ENCODE measurements around the gene POM121C. TPM values are rescaled to one million over a fixed set of nuclear protein-coding genes. Genes with fewer than 3 reads are reported as not detected.
"Not testable (repeated sequence)": the region's sequence is repeated elsewhere in the genome, so short reads cannot be mapped to it uniquely, and the experiment has no call there.

The POM121C gene
- total and polyA plus RNA-seq, 2 of the 13 experiments (the other 11 are each of a cell fraction or from before 2014, with no cell fraction given): 7.3 to 20.2 TPM

DNA sequence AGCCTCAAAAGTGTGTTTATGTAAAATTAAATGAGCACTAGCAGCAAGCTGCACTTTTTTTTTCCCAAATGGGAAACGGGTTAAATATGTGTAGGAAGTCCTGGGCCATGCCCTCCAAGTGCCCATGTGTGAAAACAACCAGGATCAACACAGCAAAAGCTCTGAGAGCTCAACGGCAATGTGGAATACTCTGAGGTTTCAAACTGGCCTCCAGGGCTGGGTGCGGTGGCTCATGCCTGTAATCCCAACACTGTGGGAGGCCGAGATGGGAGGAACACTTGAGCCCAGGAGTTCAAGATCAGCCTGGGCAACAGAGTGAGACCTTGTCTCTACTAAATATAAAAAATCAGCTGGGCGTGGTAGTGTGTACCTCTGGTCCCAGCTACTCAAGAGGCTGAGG, 28.1 kb downstream of the POM121C start:
- in situ Hi-C loops (cut with HindIII; ENCODE audit: extremely low pct_ligation_motif_present, low pct_unique_long_range_greater_than_20kb); H3K4me1 ChIP-seq (ENCODE audit: insufficient read depth, low read length); H3K9me3 ChIP-seq (ENCODE audit: low read length): not testable (repeated sequence)

DNA sequence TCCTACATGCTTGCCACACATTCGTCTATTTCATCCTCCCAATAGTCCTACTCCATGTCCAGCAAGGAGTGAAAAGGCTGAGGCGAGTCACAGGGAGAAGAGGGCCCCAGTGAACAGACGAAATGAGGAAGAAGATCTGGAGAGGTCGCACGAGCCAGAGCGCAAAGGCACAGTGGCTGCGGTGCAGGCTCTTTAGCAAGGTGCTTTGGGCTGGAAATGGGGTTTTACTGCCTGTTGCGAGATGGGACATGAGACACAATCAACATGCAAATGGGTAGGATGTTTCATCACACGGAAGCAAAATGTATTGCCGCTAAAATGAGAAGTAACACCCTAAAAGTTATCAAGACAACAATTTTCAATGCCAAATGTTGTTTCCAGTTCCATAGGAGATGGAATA, 29.7 kb downstream of the POM121C start:
- H3K4me3 ChIP-seq (replicated peaks in 1 of 3; ENCODE audit: insufficient read depth in 1 of 3, low read depth in 2 of 3, low read length in 3 of 3); H3K4me1 ChIP-seq (ENCODE audit: insufficient read depth, low read length); ATAC-seq; H3K9ac ChIP-seq (ENCODE audit: insufficient read depth, low read depth, low read length); FAIRE-seq; in situ Hi-C loops (cut with HindIII; ENCODE audit: extremely low pct_ligation_motif_present, low pct_unique_long_range_greater_than_20kb); CTCF ChIA-PET (ENCODE audit: low intra/inter-chr PET ratio, low total read pairs); H3K79me2 ChIP-seq (ENCODE audit: insufficient read depth, low read length); POLR2A ChIA-PET; H2AFZ ChIP-seq (ENCODE audit: low read length); H3K27ac ChIP-seq (ENCODE audit: extremely low read length, insufficient read depth, low read length); DNase-seq (ENCODE audit: low spot score); H3K4me2 ChIP-seq (ENCODE audit: low read depth, low read length); H3K27me3 ChIP-seq (ENCODE audit: control insufficient read depth in 1 of 2, insufficient read depth in 2 of 2, low read length in 2 of 2); H3K36me3 ChIP-seq (replicated peaks in 1 of 2; ENCODE audit: control insufficient read depth in 1 of 2, insufficient read depth in 2 of 2, low read length in 2 of 2); H4K20me1 ChIP-seq (ENCODE audit: insufficient read depth, low read length); intact Hi-C loops (cut with micrococcal nuclease; ENCODE audit: unreplicated experiment); BruUV-seq (replicated peaks); H3K9me3 ChIP-seq (ENCODE audit: low read length): not testable (repeated sequence)
- WGBS (ENCODE audit: low lambda C conversion rate): 97% methylated on average over 9 of the region's 10 CpGs

More for the DNA sequence above, 28.1 kb downstream of the POM121C start:
- H3K79me2 ChIP-seq (ENCODE audit: insufficient read depth, low read length); BruUV-seq (replicated peaks); H3K9ac ChIP-seq (ENCODE audit: insufficient read depth, low read depth, low read length); ATAC-seq; H4K20me1 ChIP-seq (ENCODE audit: insufficient read depth, low read length); POLR2A ChIA-PET; H3K4me3 ChIP-seq (replicated peaks in 1 of 3; ENCODE audit: insufficient read depth in 1 of 3, low read depth in 2 of 3, low read length in 3 of 3); H2AFZ ChIP-seq (ENCODE audit: low read length); FAIRE-seq; CTCF ChIA-PET (ENCODE audit: low intra/inter-chr PET ratio, low total read pairs); DNase-seq (ENCODE audit: low spot score); H3K27me3 ChIP-seq (ENCODE audit: control insufficient read depth in 1 of 2, insufficient read depth in 2 of 2, low read length in 2 of 2); H3K36me3 ChIP-seq (replicated peaks in 1 of 2; ENCODE audit: control insufficient read depth in 1 of 2, insufficient read depth in 2 of 2, low read length in 2 of 2); H3K27ac ChIP-seq (ENCODE audit: extremely low read length, insufficient read depth, low read length); intact Hi-C loops (cut with micrococcal nuclease; ENCODE audit: unreplicated experiment); H3K4me2 ChIP-seq (ENCODE audit: low read depth, low read length): not testable (repeated sequence)
- no CpG with 5 or more reads among the region's 5 CpGs for WGBS (ENCODE audit: low lambda C conversion rate)

DNA sequence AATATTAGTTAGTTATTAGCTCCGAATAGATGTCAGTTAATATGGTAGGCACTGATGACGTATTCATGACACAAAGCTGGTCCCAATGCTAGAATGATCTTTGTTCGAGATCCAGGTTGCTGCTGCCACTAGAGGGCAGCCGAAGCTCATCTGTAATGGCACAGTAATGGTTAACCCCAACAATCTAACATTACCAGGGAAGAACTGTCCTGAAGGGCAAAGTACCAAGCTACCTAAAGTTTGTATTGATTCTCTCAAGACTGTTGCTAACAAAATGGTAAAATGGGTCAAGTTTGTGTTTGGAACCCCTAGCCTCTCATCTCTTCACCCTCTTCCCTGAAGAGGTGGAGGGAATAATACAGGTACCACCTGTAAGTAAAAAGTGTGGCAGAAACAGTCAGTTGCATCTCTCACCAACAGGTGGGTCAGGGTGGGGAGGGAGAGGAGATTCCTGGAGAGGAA, 33.6 kb downstream of the POM121C start:
- 44% methylated on average over 2 of the region's 4 CpGs for WGBS (ENCODE audit: low lambda C conversion rate)
- intact Hi-C loops (cut with micrococcal nuclease; ENCODE audit: unreplicated experiment); H2AFZ ChIP-seq (ENCODE audit: low read length); H3K27me3 ChIP-seq (ENCODE audit: control insufficient read depth in 1 of 2, insufficient read depth in 2 of 2, low read length in 2 of 2); H3K27ac ChIP-seq (ENCODE audit: extremely low read length, insufficient read depth, low read length); H3K9ac ChIP-seq (ENCODE audit: insufficient read depth, low read depth, low read length); H3K4me1 ChIP-seq (ENCODE audit: insufficient read depth, low read length); in situ Hi-C loops (cut with HindIII; ENCODE audit: extremely low pct_ligation_motif_present, low pct_unique_long_range_greater_than_20kb); CTCF ChIA-PET (ENCODE audit: low intra/inter-chr PET ratio, low total read pairs); H3K36me3 ChIP-seq (replicated peaks in 1 of 2; ENCODE audit: control insufficient read depth in 1 of 2, insufficient read depth in 2 of 2, low read length in 2 of 2); H3K4me2 ChIP-seq (ENCODE audit: low read depth, low read length); DNase-seq (ENCODE audit: low spot score); H4K20me1 ChIP-seq (ENCODE audit: insufficient read depth, low read length); FAIRE-seq; H3K9me3 ChIP-seq (ENCODE audit: low read length); H3K79me2 ChIP-seq (ENCODE audit: insufficient read depth, low read length); H3K4me3 ChIP-seq (replicated peaks in 1 of 3; ENCODE audit: insufficient read depth in 1 of 3, low read depth in 2 of 3, low read length in 3 of 3); POLR2A ChIA-PET; BruUV-seq (replicated peaks): not testable (repeated sequence)
- peak; percentile 89 for ATAC-seq
- TF ChIP-seq ZNF652 (CRISPR knock-in tag; IDR thresholded peaks at IDR 0.05; ENCODE audit: borderline replicate concordance, low read depth): peak; percentile 90
- peak; percentile 43 for TF ChIP-seq STAG1 (CRISPR knock-in tag; IDR thresholded peaks at IDR 0.05)
- TF ChIP-seq, protein P1, sequence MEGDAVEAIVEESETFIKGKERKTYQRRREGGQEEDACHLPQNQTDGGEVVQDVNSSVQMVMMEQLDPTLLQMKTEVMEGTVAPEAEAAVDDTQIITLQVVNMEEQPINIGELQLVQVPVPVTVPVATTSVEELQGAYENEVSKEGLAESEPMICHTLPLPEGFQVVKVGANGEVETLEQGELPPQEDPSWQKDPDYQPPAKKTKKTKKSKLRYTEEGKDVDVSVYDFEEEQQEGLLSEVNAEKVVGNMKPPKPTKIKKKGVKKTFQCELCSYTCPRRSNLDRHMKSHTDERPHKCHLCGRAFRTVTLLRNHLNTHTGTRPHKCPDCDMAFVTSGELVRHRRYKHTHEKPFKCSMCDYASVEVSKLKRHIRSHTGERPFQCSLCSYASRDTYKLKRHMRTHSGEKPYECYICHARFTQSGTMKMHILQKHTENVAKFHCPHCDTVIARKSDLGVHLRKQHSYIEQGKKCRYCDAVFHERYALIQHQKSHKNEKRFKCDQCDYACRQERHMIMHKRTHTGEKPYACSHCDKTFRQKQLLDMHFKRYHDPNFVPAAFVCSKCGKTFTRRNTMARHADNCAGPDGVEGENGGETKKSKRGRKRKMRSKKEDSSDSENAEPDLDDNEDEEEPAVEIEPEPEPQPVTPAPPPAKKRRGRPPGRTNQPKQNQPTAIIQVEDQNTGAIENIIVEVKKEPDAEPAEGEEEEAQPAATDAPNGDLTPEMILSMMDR (CRISPR knock-in tag; IDR thresholded peaks at IDR 0.05): 0 out of 2 replicates have a peak, but pooled peaks have one; percentile 2

DNA sequence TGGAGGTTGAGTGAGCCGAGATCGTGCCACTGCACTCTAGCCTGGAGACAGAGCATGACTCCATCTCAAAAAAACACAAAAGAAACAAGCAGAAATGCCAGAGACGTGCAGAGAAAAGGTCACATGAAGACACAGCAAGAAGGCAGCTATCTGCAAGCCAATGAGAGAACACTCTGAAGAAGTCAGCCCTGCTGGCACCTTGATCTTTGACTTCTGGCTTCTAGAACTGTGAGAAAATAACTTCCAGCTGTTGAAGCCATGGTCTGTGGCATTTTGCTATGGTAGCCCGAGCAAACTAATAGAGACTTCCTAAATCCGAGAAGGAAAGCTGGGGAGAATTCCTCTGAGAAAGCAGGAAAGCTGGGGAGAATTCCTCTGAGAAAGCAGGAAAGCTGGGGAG, 36.2 kb downstream of the POM121C start:
- DNase-seq (ENCODE audit: low spot score); H3K79me2 ChIP-seq (ENCODE audit: insufficient read depth, low read length); H3K27me3 ChIP-seq (ENCODE audit: control insufficient read depth in 1 of 2, insufficient read depth in 2 of 2, low read length in 2 of 2); H3K27ac ChIP-seq (ENCODE audit: extremely low read length, insufficient read depth, low read length); H4K20me1 ChIP-seq (ENCODE audit: insufficient read depth, low read length); H3K36me3 ChIP-seq (replicated peaks in 1 of 2; ENCODE audit: control insufficient read depth in 1 of 2, insufficient read depth in 2 of 2, low read length in 2 of 2); H3K9me3 ChIP-seq (ENCODE audit: low read length); BruUV-seq (replicated peaks); intact Hi-C loops (cut with micrococcal nuclease; ENCODE audit: unreplicated experiment); POLR2A ChIA-PET; FAIRE-seq; ATAC-seq; CTCF ChIA-PET (ENCODE audit: low intra/inter-chr PET ratio, low total read pairs); H3K9ac ChIP-seq (ENCODE audit: insufficient read depth, low read depth, low read length); H3K4me2 ChIP-seq (ENCODE audit: low read depth, low read length); H2AFZ ChIP-seq (ENCODE audit: low read length); H3K4me1 ChIP-seq (ENCODE audit: insufficient read depth, low read length); in situ Hi-C loops (cut with HindIII; ENCODE audit: extremely low pct_ligation_motif_present, low pct_unique_long_range_greater_than_20kb); H3K4me3 ChIP-seq (replicated peaks in 1 of 3; ENCODE audit: insufficient read depth in 1 of 3, low read depth in 2 of 3, low read length in 3 of 3): not testable (repeated sequence)
- WGBS (ENCODE audit: low lambda C conversion rate): 94% methylated on average over 3 of the region's 5 CpGs

Data from HepG2 (cell line).